GM12874 (cell line): ENCODE measurements around the gene SMTN.

ENCODE experiments used
- CTCF ChIP-seq: IDR thresholded peaks from 2 replicates; pipeline ENCODE4 v1.5.1; 2011; ENCODE audit warnings: low read depth, mild to moderate bottlenecking, control low read depth, low read length, moderate library complexity; ENCODE audit not compliant: insufficient read depth

Gene SMTN

GRCh38 chr22:31103899-31104694, 23.0 kb downstream of the SMTN start:
- no peak for TF ChIP-seq CTCF

- TF ChIP-seq CTCF, result no peak
Observed at GRCh38 chr22:31104869-31105268, 23.8 kb downstream of the SMTN start.

GRCh38 chr22:31105282-31105929, 24.3 kb downstream of the SMTN start:
- TF ChIP-seq CTCF, result no peak

GRCh38 chr22:31106001-31106571, 25.0 kb downstream of the SMTN start:
- TF ChIP-seq CTCF, result no peak

- TF ChIP-seq CTCF, result no peak
Observed at GRCh38 chr22:31106731-31107177, 25.6 kb downstream of the SMTN start.

- peak; percentile 89 for TF ChIP-seq CTCF
Observed at GRCh38 chr22:31107178-31107893, 26.2 kb downstream of the SMTN start, which contains the start of gene SELENOM. TSS of gene SELENOM (minus strand) at chr22:31107568. CDS start at chr22:31107505, 63 bp downstream.

- TF ChIP-seq CTCF, result no peak
Observed at GRCh38 chr22:31107894-31108218, 26.7 kb downstream of the SMTN start.
